Neuron (in vitro differentiated cells): Measurements from ENCODE around the gene SDC3.

Experiments used
- H2AFZ ChIP-seq: one replicate; pipeline ENCODE4 v1.6.1; 2013; ENCODE audit warnings: low read depth, mild to moderate bottlenecking, inconsistent platforms, low read length, moderate library complexity
- H3K27me3 ChIP-seq: one replicate; pipeline ENCODE4 v1.6.1; 2013; ENCODE audit warnings: low read length; ENCODE audit not compliant: insufficient read depth
- H3K36me3 ChIP-seq: one replicate; pipeline ENCODE4 v1.6.1; 2013; ENCODE audit warnings: low read length; ENCODE audit not compliant: insufficient read depth
- H3K4me1 ChIP-seq: one replicate; pipeline ENCODE4 v1.6.1; 2013; ENCODE audit warnings: low read length; ENCODE audit not compliant: insufficient read depth
- H3K4me3 ChIP-seq: 2 replicates; pipeline ENCODE4 v1.5.1; 2013; ENCODE audit warnings: mild to moderate bottlenecking, low read length, moderate library complexity
- H3K9me3 ChIP-seq: one replicate; pipeline ENCODE4 v1.6.1; 2013; ENCODE audit warnings: low read length

Gene SDC3

GRCh38 chr1:30898031-30898815 is 10.3 kb downstream of the SDC3 start:
- Histone ChIP-seq H2AFZ (no peak overlapping the region), H3K36me3 (no peaks in the 10 kb centered on the region), H3K27me3 (no peaks in the 10 kb centered on the region), H3K4me1 (peaks cover 22% of the 10 kb centered on the region), H3K9me3 (no peaks in the 10 kb centered on the region), H3K4me3 (no peak overlapping the region)

GRCh38 chr1:30896905-30897304 is 11.7 kb downstream of the SDC3 start:
- H3K9me3 ChIP-seq: no peaks in the 10 kb centered on the region
- no peak overlapping the region for H2AFZ ChIP-seq
- H3K27me3 ChIP-seq: no peaks in the 10 kb centered on the region
- H3K4me1 ChIP-seq: peaks cover 28% of the 10 kb centered on the region
- H3K36me3 ChIP-seq: no peaks in the 10 kb centered on the region
- no peak overlapping the region for H3K4me3 ChIP-seq

- Histone ChIP-seq H3K9me3 (no peaks in the 10 kb centered on the region), H3K36me3 (no peaks in the 10 kb centered on the region), H3K4me1 (peaks cover 28% of the 10 kb centered on the region), H3K27me3 (no peaks in the 10 kb centered on the region), H3K4me3 (no peak overlapping the region), H2AFZ (no peak overlapping the region)
Measured at GRCh38 chr1:30895944-30896660, 12.5 kb downstream of the SDC3 start.

- Histone ChIP-seq H2AFZ (no peak overlapping the region), H3K9me3 (no peaks in the 10 kb centered on the region), H3K27me3 (no peaks in the 10 kb centered on the region), H3K36me3 (no peaks in the 10 kb centered on the region), H3K4me1 (peaks cover 28% of the 10 kb centered on the region), H3K4me3 (no peak overlapping the region)
Measured at GRCh38 chr1:30895382-30895943, 13.1 kb downstream of the SDC3 start.

GRCh38 chr1:30894508-30894973 is 14.0 kb downstream of the SDC3 start:
- peaks cover 28% of the 10 kb centered on the region for H3K4me1 ChIP-seq
- H3K36me3 ChIP-seq: no peaks in the 10 kb centered on the region
- no peak overlapping the region for H3K4me3 ChIP-seq
- no peaks in the 10 kb centered on the region for H3K9me3 ChIP-seq
- no peaks in the 10 kb centered on the region for H3K27me3 ChIP-seq
- H2AFZ ChIP-seq: no peak overlapping the region

- H2AFZ ChIP-seq: no peak overlapping the region
- H3K9me3 ChIP-seq: no peaks in the 10 kb centered on the region
- H3K36me3 ChIP-seq: no peaks in the 10 kb centered on the region
- H3K27me3 ChIP-seq: no peaks in the 10 kb centered on the region
- H3K4me1 ChIP-seq: peaks cover 30% of the 10 kb centered on the region
- no peak overlapping the region for H3K4me3 ChIP-seq
Measured at GRCh38 chr1:30893776-30894507, 14.6 kb downstream of the SDC3 start.

- H3K9me3 ChIP-seq: no peaks in the 10 kb centered on the region
- H3K27me3 ChIP-seq: no peaks in the 10 kb centered on the region
- H3K4me1 ChIP-seq: peaks cover 42% of the 10 kb centered on the region
- H2AFZ ChIP-seq: no peak overlapping the region
- no peaks in the 10 kb centered on the region for H3K36me3 ChIP-seq
- H3K4me3 ChIP-seq: no peak overlapping the region
Measured at GRCh38 chr1:30892671-30893073, 15.9 kb downstream of the SDC3 start.

GRCh38 chr1:30891227-30891552 is 17.4 kb downstream of the SDC3 start:
- Histone ChIP-seq H2AFZ (no peak overlapping the region), H3K4me1 (peaks cover 41% of the 10 kb centered on the region), H3K4me3 (no peak overlapping the region), H3K9me3 (no peaks in the 10 kb centered on the region), H3K27me3 (no peaks in the 10 kb centered on the region), H3K36me3 (no peaks in the 10 kb centered on the region)

- Histone ChIP-seq H2AFZ (no peak overlapping the region), H3K27me3 (no peaks in the 10 kb centered on the region), H3K36me3 (no peaks in the 10 kb centered on the region), H3K9me3 (no peaks in the 10 kb centered on the region), H3K4me1 (peaks cover 37% of the 10 kb centered on the region), H3K4me3 (no peak overlapping the region)
Measured at GRCh38 chr1:30890502-30891226, 17.9 kb downstream of the SDC3 start.

GRCh38 chr1:30889511-30889910 is 19.0 kb downstream of the SDC3 start:
- Histone ChIP-seq H3K36me3 (no peaks in the 10 kb centered on the region), H3K27me3 (no peaks in the 10 kb centered on the region), H3K4me3 (no peak overlapping the region), H3K4me1 (peaks cover 35% of the 10 kb centered on the region), H3K9me3 (no peaks in the 10 kb centered on the region), H2AFZ (no peak overlapping the region)

- peaks cover 35% of the 10 kb centered on the region for H3K4me1 ChIP-seq
- no peaks in the 10 kb centered on the region for H3K27me3 ChIP-seq
- H3K4me3 ChIP-seq: no peak overlapping the region
Measured at GRCh38 chr1:30888975-30889374, 19.6 kb downstream of the SDC3 start.

GRCh38 chr1:30888391-30888790 is 20.2 kb downstream of the SDC3 start:
- Histone ChIP-seq H3K27me3 (no peaks in the 10 kb centered on the region), H2AFZ (no peak overlapping the region), H3K36me3 (no peaks in the 10 kb centered on the region), H3K4me3 (no peak overlapping the region), H3K4me1 (peaks cover 35% of the 10 kb centered on the region), H3K9me3 (no peaks in the 10 kb centered on the region)

More at GRCh38 chr1:30888975-30889374, 19.6 kb downstream of the SDC3 start:
- H3K9me3 ChIP-seq: no peaks in the 10 kb centered on the region
- H3K36me3 ChIP-seq: no peaks in the 10 kb centered on the region
- no peak overlapping the region for H2AFZ ChIP-seq
